CD14-positive monocyte (primary cell): ENCODE results near the gene CDC7. TPM values are rescaled to one million over a fixed set of nuclear protein-coding genes. Genes with fewer than 3 reads are reported as not detected.

Experiments
- DNase-seq, 3 donors: peaks; one replicate each; pipeline ENCODE4 v3.0.0-alpha.2; 2011 to 2022
- H2AFZ ChIP-seq: 2 replicates; pipeline ENCODE4 v1.6.0; 2012; ENCODE audit warnings: mild to moderate bottlenecking, low read depth, low read length, inconsistent platforms; ENCODE audit not compliant: insufficient read depth, poor library complexity, severe bottlenecking
- H3K27ac ChIP-seq, 2 donors: 1 replicate in 1 of 2; 2 replicates in 1 of 2; pipeline ENCODE4 v1.5.1; 2012 to 2013; ENCODE audit warnings: low read length in 2 of 2, control low read depth in 1 of 2, inconsistent platforms in 1 of 2, low read depth in 1 of 2, mild to moderate bottlenecking in 1 of 2
- H3K27me3 ChIP-seq, 2 donors: one replicate each; pipeline versions ENCODE4 v1.6.0 to v1.6.1; 2011 to 2013; ENCODE audit warnings: low read length in 2 of 2; ENCODE audit not compliant: control insufficient read depth in 2 of 2, insufficient read depth in 2 of 2
- H3K36me3 ChIP-seq, 2 donors: replicated peaks in 1 of 2; 1 replicate in 1 of 2; 2 replicates in 1 of 2; pipeline versions ENCODE4 v1.5.1 to v1.6.1; 2012 to 2013; ENCODE audit warnings: low read length in 2 of 2, control low read depth in 1 of 2, inconsistent platforms in 1 of 2, mild to moderate bottlenecking in 1 of 2; ENCODE audit not compliant: insufficient read depth in 2 of 2, control insufficient read depth in 1 of 2
- H3K4me1 ChIP-seq, 2 donors: 1 replicate in 1 of 2; 2 replicates in 1 of 2; pipeline versions ENCODE4 v1.5.1 to v1.6.1; 2012 to 2013; ENCODE audit warnings: low read length in 2 of 2, control low read depth in 1 of 2, inconsistent platforms in 1 of 2, mild to moderate bottlenecking in 1 of 2, moderate library complexity in 1 of 2; ENCODE audit not compliant: insufficient read depth in 2 of 2, control insufficient read depth in 1 of 2
- H3K4me2 ChIP-seq: replicated peaks from 2 replicates; pipeline ENCODE3; 2012; ENCODE audit warnings: low read length, moderate library complexity, mild to moderate bottlenecking; ENCODE audit not compliant: poor library complexity, severe bottlenecking; ENCODE audit errors: extremely low read depth
- H3K4me3 ChIP-seq, 3 experiments: fragments of 200-600 bp in 1 of 3; sonication (generic) in 1 of 3; replicated peaks in 1 of 3; 1 replicate in 2 of 3; 2 replicates in 1 of 3; pipeline ENCODE4 v1.5.1; 2011 to 2013; ENCODE audit warnings: low read length in 3 of 3, mild to moderate bottlenecking in 3 of 3, control low read depth in 2 of 3, low read depth in 2 of 3, inconsistent platforms in 1 of 3, moderate library complexity in 1 of 3
- H3K79me2 ChIP-seq: 2 replicates; pipeline ENCODE4 v1.6.0; 2012; ENCODE audit warnings: mild to moderate bottlenecking, control low read depth, inconsistent platforms, low read length, moderate library complexity; ENCODE audit not compliant: insufficient read depth
- H3K9ac ChIP-seq: 2 replicates; pipeline ENCODE4 v1.6.0; 2017; ENCODE audit warnings: low read length, mild to moderate bottlenecking; ENCODE audit not compliant: insufficient read depth, poor library complexity, severe bottlenecking
- H3K9me3 ChIP-seq, 2 donors: replicated peaks in 1 of 2; 1 replicate in 1 of 2; 2 replicates in 1 of 2; pipeline versions ENCODE4 v1.5.1 to v1.6.1; 2012 to 2013; ENCODE audit warnings: low read length in 2 of 2, control low read depth in 1 of 2; ENCODE audit not compliant: control insufficient read depth in 1 of 2, insufficient read depth in 1 of 2
- H4K20me1 ChIP-seq: 2 replicates; pipeline ENCODE4 v1.6.0; 2012; ENCODE audit warnings: mild to moderate bottlenecking, low read length, control low read depth, moderate library complexity; ENCODE audit not compliant: insufficient read depth
- H3K27ac Mint-ChIP-seq, 7 donors: one replicate each; pipeline ENCODE4 v1.8.0; 2020; ENCODE audit warnings: mild to moderate bottlenecking in 7 of 7, mixed read lengths in 7 of 7, moderate library complexity in 6 of 7, inconsistent platforms in 2 of 7
- H3K27me3 Mint-ChIP-seq, 3 donors: one replicate each; pipeline ENCODE4 v1.8.0; 2021 to 2022; ENCODE audit warnings: low read depth in 3 of 3, mild to moderate bottlenecking in 3 of 3, mixed read lengths in 3 of 3, moderate library complexity in 3 of 3, inconsistent platforms in 1 of 3
- H3K36me3 Mint-ChIP-seq, 2 donors: one replicate each; pipeline ENCODE4 v1.8.0; 2020; ENCODE audit warnings: mixed read lengths in 2 of 2, inconsistent platforms in 1 of 2, mild to moderate bottlenecking in 1 of 2
- H3K4me1 Mint-ChIP-seq: one replicate; pipeline ENCODE4 v1.8.0; 2020; ENCODE audit warnings: mild to moderate bottlenecking, mixed read lengths
- H3K4me3 Mint-ChIP-seq, 2 donors: one replicate each; pipeline ENCODE4 v1.8.0; 2020; ENCODE audit warnings: mild to moderate bottlenecking in 2 of 2, mixed read lengths in 2 of 2, moderate library complexity in 1 of 2
- H3K9me3 Mint-ChIP-seq, 7 donors: one replicate each; pipeline ENCODE4 v1.8.0; 2020 to 2022; ENCODE audit warnings: mixed read lengths in 7 of 7, mild to moderate bottlenecking in 6 of 7, moderate library complexity in 6 of 7, inconsistent platforms in 2 of 7
- CTCF ChIP-seq: fragments of 200-600 bp; IDR thresholded peaks from one replicate; pipeline ENCODE4 v1.8.0; 2022; ENCODE audit warnings: antibody characterized with exemption, mild to moderate bottlenecking
- WGBS: methylation state at CpG from one replicate; pipeline ENCODE4 v1.1.5; 2013; ENCODE audit warnings: missing lambda C conversion rate; ENCODE audit not compliant: insufficient coverage; 5-methylcytosine and 5-hydroxymethylcytosine counted together
- intact Hi-C, 2 donors: fragments of 100-400 bp; cut with micrococcal nuclease; formaldehyde crosslinking; loops; one replicate each; pipeline versions ENCODE4 v1.15.0 to v1.15.1; 2023
- polyA plus RNA-seq, 3 donors: library from polyadenylated mRNA; depleted of rRNA in 1 of 3; unstranded in 2 of 3; stranded (reverse) in 1 of 3; fragments of 300-500 nt in 2 of 3; fragments of >200 nt in 1 of 3; fragmentation: Illumina TruSeq in 2 of 3; gene quantifications; 1 replicate in 2 of 3; 2 replicates in 1 of 3; pipeline ENCODE4 v1.2.3, GENCODE V29; 2012 to 2021

The CDC7 gene
- polyA plus RNA-seq, 3 donors: 1.5 to 2.3 (median 1.5) TPM

GRCh38 chr1:91490501-91490900, 10.2 kb upstream of the CDC7 start:
- H3K4me2 ChIP-seq: no peak overlapping the region
- Mint-ChIP-seq H3K4me1 (peaks cover 4% of the 10 kb centered on the region), H3K27ac (no peak overlapping the region), H3K36me3 (no peaks in the 10 kb centered on the region), H3K9me3 (peaks cover 0 to 3% (median 0%) of the 10 kb centered on the region in 7 donors), H3K4me3 (no peak overlapping the region), H3K27me3 (peaks cover 0 to 3% (median 2%) of the 10 kb centered on the region in 3 donors)
- no peaks in the 10 kb centered on the region for H4K20me1 ChIP-seq
- no peak overlapping the region for H3K27ac ChIP-seq
- H3K4me1 ChIP-seq: no peaks in the 10 kb centered on the region
- H3K4me3 ChIP-seq: no peak overlapping the region
- intact Hi-C loops: no loop called here
- no peak overlapping the region for H3K9ac ChIP-seq
- no peaks in the 10 kb centered on the region for H3K79me2 ChIP-seq
- DNase-seq: no peak
- H2AFZ ChIP-seq: no peak overlapping the region
- H3K9me3 ChIP-seq: no peaks in the 10 kb centered on the region
- WGBS: no CpG with 5 or more reads among the region's 1 CpG
- TF ChIP-seq CTCF: no peak
- no peaks in the 10 kb centered on the region for H3K36me3 ChIP-seq
- H3K27me3 ChIP-seq: no peaks in the 10 kb centered on the region

DNA sequence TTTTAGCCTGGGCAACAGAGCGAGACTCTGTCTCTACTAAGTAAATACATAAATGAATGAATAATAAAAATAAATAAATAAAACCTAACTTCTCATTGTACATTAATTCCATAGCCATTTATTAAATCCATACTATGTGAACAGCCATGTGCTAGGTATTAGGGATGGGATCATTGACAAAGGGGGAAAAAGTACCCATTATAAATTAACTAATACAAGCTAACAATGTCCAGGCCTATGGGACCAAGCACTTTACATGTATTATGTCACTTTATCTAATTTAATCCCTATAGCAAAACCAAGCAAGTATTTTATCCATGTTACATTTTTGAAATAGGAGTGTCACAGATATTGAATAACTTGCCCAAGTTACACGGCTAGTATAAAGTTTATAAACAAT, 2.6 kb upstream of the CDC7 start:
- 100% methylated on average over 1 of the region's 2 CpGs for WGBS
- no peak overlapping the region for H3K27ac Mint-ChIP-seq

More for the DNA sequence above, 2.6 kb upstream of the CDC7 start:
- Histone ChIP-seq H4K20me1 (no peaks in the 10 kb centered on the region), H3K9ac (no peak overlapping the region), H3K4me1 (peaks cover 20 to 31% of the 10 kb centered on the region in 2 donors), H2AFZ (no peak overlapping the region), H3K27ac (no peak overlapping the region), H3K36me3 (no peaks in the 10 kb centered on the region), H3K9me3 (no peaks in the 10 kb centered on the region), H3K4me2 (no peak overlapping the region), H3K4me3 (no peak overlapping the region), H3K79me2 (peaks cover 15% of the 10 kb centered on the region), H3K27me3 (no peaks in the 10 kb centered on the region)
- DNase-seq: no peak
- Mint-ChIP-seq H3K27me3 (peaks cover 0 to under 1% (median 0%) of the 10 kb centered on the region in 3 donors), H3K9me3 (no peaks in the 10 kb centered on the region), H3K4me3 (no peak overlapping the region), H3K36me3 (no peaks in the 10 kb centered on the region), H3K4me1 (peaks cover 18% of the 10 kb centered on the region)
- intact Hi-C loops: no loop called here
- TF ChIP-seq CTCF: no peak
